Tibial artery (tissue), 4 donors: ENCODE data around the gene GTF2F2.

Source experiments
- DNase-seq, 2 donors: peaks; one replicate each; pipeline ENCODE4 v3.0.0-alpha.2; 2019
- H3K27ac ChIP-seq, 2 donors: fragments of 200-600 bp; sonication (generic) in 1 of 2; 1 replicate in 1 of 2; 2 replicates in 1 of 2; pipeline ENCODE4 v1.5.1; 2018 to 2019; ENCODE audit warnings: mild to moderate bottlenecking in 1 of 2
- H3K27me3 ChIP-seq, 2 donors: fragments of 200-600 bp; sonication (generic) in 1 of 2; one replicate each; pipeline versions ENCODE4 v1.5.1 to v1.6.0; 2016 to 2019
- H3K36me3 ChIP-seq, 3 donors: fragments of 200-600 bp; sonication (generic) in 2 of 3; one replicate each; pipeline ENCODE4 v1.5.1; 2016 to 2019; ENCODE audit warnings: mild to moderate bottlenecking in 2 of 3
- H3K4me1 ChIP-seq, 4 donors: fragments of 200-600 bp; sonication (generic) in 2 of 4; 1 replicate in 3 of 4; 2 replicates in 1 of 4; pipeline ENCODE4 v1.5.1; 2016 to 2019
- H3K4me3 ChIP-seq, 2 donors: fragments of 200-600 bp; sonication (generic) in 1 of 2; 1 replicate in 1 of 2; 2 replicates in 1 of 2; pipeline ENCODE4 v1.5.1; 2018 to 2019; ENCODE audit warnings: mild to moderate bottlenecking in 2 of 2
- H3K9me3 ChIP-seq, 3 donors: fragments of 200-600 bp; sonication (generic) in 1 of 3; one replicate each; pipeline ENCODE4 v1.5.1; 2016 to 2019
- intact Hi-C: fragments of 100-400 bp; cut with DNase I; formaldehyde crosslinking; loops from one replicate; pipeline ENCODE4 v1.15.0; 2023; ENCODE audit warnings: low total_unique reads
- TF ChIP-seq, protein P1 (sequence below), 2 experiments: fragments of 200-600 bp in 1 of 2; fragments of 450-650 bp in 1 of 2; IDR thresholded peaks; one replicate each; pipeline ENCODE4 v1.5.1; 2017 to 2019; ENCODE audit warnings: antibody characterized with exemption in 2 of 2, mild to moderate bottlenecking in 1 of 2, moderate library complexity in 1 of 2

Gene GTF2F2

DNA sequence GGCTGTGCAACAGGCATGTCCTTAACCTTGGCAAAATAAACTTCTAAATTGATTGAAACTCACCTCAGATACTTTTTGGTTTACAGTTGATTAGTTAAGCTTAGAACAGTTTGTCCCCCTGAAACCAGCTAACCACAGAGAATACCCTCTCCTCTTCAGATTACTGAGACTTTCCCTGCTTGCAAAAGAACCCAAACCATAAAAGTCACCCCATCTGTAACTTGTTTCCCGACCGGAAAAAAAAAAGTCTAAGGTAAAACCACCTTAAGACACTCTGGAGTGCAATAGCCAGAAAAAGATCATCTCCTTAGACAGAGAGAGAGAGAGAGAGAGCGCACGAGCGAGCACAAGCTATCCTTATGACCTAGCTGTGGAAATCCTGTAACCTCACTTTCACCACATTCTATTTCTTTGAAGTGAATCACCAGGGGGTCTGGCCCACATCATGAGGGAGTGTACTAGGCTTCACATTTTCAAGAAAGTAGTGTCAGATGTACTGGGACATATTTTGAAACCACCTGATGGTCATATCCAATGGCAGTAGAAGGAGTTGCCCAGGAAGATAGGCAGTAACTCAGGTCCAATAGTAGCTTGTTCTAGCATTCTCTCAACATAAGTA lies 11.1 kb upstream of the GTF2F2 start:
- DNase-seq: no peak
- intact Hi-C loops: no loop called here
- Histone ChIP-seq H3K27ac (no peak overlapping the region), H3K27me3 (peaks cover 0 to 12% of the 10 kb centered on the region in 2 donors), H3K4me3 (no peak overlapping the region), H3K9me3 (no peaks in the 10 kb centered on the region), H3K36me3 (no peaks in the 10 kb centered on the region), H3K4me1 (no peaks in the 10 kb centered on the region)
- TF ChIP-seq, protein P1, sequence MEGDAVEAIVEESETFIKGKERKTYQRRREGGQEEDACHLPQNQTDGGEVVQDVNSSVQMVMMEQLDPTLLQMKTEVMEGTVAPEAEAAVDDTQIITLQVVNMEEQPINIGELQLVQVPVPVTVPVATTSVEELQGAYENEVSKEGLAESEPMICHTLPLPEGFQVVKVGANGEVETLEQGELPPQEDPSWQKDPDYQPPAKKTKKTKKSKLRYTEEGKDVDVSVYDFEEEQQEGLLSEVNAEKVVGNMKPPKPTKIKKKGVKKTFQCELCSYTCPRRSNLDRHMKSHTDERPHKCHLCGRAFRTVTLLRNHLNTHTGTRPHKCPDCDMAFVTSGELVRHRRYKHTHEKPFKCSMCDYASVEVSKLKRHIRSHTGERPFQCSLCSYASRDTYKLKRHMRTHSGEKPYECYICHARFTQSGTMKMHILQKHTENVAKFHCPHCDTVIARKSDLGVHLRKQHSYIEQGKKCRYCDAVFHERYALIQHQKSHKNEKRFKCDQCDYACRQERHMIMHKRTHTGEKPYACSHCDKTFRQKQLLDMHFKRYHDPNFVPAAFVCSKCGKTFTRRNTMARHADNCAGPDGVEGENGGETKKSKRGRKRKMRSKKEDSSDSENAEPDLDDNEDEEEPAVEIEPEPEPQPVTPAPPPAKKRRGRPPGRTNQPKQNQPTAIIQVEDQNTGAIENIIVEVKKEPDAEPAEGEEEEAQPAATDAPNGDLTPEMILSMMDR (IDR thresholded peaks at IDR 0.05): no peak

DNA sequence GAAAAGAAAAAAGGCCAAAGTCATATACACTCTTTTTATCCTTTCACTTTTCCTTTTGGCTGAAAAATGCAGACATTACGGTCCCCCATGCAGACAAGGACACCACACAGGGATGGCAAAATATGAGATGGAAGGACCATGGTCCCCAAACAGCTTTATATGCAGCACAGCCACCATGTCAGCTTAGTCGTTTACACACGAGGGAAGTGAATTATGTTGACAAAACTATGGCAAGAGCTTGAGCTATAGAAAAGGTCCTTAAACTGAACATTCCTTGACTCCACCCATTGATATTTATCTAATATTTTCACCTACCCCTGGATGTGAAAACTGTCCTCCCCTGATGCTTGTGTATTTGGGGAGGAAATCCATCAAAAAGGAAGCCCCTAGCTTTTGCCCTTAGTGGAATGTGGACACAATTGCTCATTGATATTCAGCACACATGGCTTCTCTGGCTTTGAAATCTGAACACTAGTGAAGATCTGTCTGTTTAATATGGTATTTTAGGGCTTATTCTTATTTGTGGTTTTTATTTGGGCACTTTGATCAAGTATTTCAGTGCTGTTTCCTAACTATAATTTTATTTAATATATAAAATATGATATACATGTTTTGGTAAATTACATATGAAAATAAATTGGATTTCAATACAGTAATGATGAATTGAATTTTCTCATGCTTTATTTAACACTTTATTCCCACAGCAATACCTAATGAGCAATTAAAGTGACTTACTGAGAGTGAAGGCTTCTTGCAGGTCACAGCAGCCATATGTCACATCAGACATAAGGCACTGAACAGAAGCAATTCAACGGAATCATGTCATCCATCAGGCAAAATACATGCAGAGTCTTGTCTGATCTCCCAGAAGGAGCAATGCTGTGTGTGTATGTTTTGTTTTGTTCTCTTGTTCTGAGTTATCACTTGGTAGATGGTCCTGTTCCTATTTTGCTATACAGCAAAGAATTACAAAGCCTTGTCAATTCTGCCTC lies 6.8 kb upstream of the GTF2F2 start:
- no peak for DNase-seq
- Histone ChIP-seq H3K4me3 (no peak overlapping the region), H3K9me3 (no peaks in the 10 kb centered on the region), H3K27ac (no peak overlapping the region), H3K36me3 (no peaks in the 10 kb centered on the region), H3K4me1 (no peaks in the 10 kb centered on the region), H3K27me3 (peaks cover 0 to 3% of the 10 kb centered on the region in 2 donors)
- intact Hi-C loops: no loop called here
- TF ChIP-seq, protein P1 (IDR thresholded peaks at IDR 0.05): no peak

DNA sequence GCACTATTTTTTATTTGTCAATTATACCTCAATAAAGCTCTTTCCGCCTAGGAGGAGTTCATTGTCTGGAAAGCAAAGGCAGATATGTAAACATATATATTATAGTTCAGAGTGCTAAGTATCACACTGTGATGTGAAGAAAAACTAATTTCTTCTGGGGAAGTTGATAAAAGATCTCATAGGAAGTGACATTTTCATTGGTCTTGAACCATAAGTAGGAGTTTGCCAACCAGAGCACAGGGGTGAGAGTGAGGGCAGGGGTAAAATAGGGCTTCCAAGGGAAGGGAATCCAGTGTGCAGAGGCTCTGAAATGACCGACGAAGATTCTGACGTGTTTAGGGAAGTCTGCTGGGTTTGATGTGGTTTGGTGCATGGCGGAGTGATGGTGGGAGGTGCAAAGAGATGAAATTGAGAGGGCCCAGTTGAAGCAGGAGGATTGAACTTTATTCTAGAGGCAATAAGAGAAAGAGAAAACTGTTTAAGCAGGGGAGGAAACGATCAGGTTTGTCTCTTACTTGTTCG lies 780 bp upstream of the GTF2F2 start:
- intact Hi-C loops: no loop called here
- Histone ChIP-seq H3K9me3 (no peaks in the 10 kb centered on the region), H3K4me1 (peaks cover 0 to 24% (median 10%) of the 10 kb centered on the region in 4 donors), H3K27me3 (no peaks in the 10 kb centered on the region), H3K36me3 (no peaks in the 10 kb centered on the region), H3K4me3 (peak overlapping the region; percentile 75 to 77), H3K27ac (peak overlapping the region; percentile 74 to 83)
- no peak for DNase-seq
- TF ChIP-seq, protein P1 (IDR thresholded peaks at IDR 0.05): no peak

DNA sequence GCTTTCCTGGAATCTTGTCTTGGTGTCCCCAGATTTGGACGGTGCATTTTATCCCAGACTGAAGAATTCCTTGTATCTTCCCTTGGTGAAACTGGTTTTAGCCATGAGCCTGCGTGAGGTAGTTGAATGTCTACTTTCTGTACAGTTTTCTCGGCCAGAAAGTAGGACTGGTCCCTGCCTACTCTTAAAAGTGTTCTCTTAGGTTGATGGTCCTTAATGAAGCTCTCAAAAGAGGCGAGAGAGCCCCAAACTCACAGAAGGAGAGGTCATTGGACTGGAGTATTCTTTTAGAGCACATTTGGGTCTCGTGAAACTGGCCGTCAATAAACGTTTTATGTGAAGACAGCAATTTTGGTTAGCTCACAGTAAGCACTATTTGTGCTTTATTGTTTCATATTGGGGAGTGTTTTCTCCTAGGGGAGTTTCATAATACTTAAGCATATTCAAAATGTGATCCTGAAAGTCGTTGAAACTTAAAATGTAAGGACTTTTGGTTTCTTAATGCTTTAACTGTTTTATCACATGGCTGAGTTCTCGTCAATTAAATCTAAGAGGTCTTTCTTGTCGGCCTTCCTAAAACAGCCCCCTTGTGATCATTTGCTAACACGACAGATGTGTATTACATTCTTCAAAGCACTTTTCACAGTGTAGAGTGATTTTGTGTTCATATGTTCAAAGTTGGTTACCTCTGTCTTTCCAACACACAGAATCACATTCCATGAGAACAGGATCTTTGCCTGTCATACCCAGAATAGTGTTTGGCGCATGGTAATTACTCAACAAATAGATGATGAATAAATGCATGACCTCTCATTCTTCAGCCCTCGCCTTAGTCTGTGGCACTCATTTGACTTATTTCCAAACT lies 889 bp downstream of the GTF2F2 start:
- no peaks in the 10 kb centered on the region for H3K9me3 ChIP-seq
- peak overlapping the region; percentile 74 to 83 for H3K27ac ChIP-seq
- H3K36me3 ChIP-seq: no peaks in the 10 kb centered on the region
- H3K27me3 ChIP-seq: no peaks in the 10 kb centered on the region
- no peak for DNase-seq
- peak overlapping the region; percentile 75 to 77 for H3K4me3 ChIP-seq
- intact Hi-C loops: no loop called here
- TF ChIP-seq, protein P1 (IDR thresholded peaks at IDR 0.05): no peak
- peaks cover 0 to 24% (median 10%) of the 10 kb centered on the region in 4 donors for H3K4me1 ChIP-seq

DNA sequence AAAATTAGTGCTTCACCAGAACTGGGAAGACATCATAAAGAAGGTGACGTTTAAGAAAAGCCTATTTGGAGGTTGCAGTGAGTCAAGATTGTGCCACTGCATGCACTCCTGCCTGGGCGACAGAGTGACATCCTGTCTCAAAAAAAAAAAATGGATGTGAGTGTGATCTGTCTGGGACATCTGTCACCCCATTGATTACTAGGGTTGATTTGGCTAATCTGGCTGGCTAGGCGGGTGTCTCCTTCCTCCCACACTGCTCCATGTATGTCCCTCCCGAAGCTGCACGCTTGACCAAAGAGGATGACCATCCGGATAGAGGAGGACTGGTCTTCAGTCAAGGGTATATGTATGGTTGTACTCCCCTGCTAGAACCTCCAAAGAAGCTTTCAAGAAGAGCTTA lies 2.6 kb downstream of the GTF2F2 start:
- H3K36me3 ChIP-seq: no peaks in the 10 kb centered on the region
- H3K4me1 ChIP-seq: peaks cover 0 to 24% (median 10%) of the 10 kb centered on the region in 4 donors
- TF ChIP-seq, protein P1 (IDR thresholded peaks at IDR 0.05): no peak
- H3K9me3 ChIP-seq: no peaks in the 10 kb centered on the region
- intact Hi-C loops: no loop called here
- H3K4me3 ChIP-seq: no peak overlapping the region
- H3K27ac ChIP-seq: no peak overlapping the region
- DNase-seq: no peak
- no peaks in the 10 kb centered on the region for H3K27me3 ChIP-seq
